Measurements from ENCODE around the gene MSRB3. TPM values are rescaled to one million over a fixed set of nuclear protein-coding genes. Genes with fewer than 3 reads are reported as not detected.

MSRB3 gene
- total RNA-seq, 3 donors from 2014 or later: 35.0 to 59.8 (median 51.8) TPM

GRCh38 chr12:65266408-65266807, 12.1 kb upstream of the MSRB3 start:
- no peak for TF ChIP-seq POLR2AphosphoS5 (IDR thresholded peaks at IDR 0.05)
- TF ChIP-seq POLR2A (IDR thresholded peaks at IDR 0.05): no peak
- TF ChIP-seq CTCF (IDR thresholded peaks at IDR 0.05): no peak
- H3K9me3 ChIP-seq: peaks cover 0 to 4% of the 10 kb centered on the region in 2 donors
- intact Hi-C loops (cut with DNase I; ENCODE audit: low total_unique reads): no loop called here
- H3K36me3 ChIP-seq: no peaks in the 10 kb centered on the region
- no peak overlapping the region for H3K4me3 ChIP-seq
- H3K4me1 ChIP-seq: no peaks in the 10 kb centered on the region
- no peak overlapping the region for H3K27ac ChIP-seq
- no peak for DNase-seq (ENCODE audit: low spot score in 2 of 2)
- H3K27me3 ChIP-seq: no peaks in the 10 kb centered on the region

GRCh38 chr12:65269603-65270002, 8.9 kb upstream of the MSRB3 start:
- intact Hi-C loops (cut with DNase I; ENCODE audit: low total_unique reads): no loop called here
- no peaks in the 10 kb centered on the region for H3K4me1 ChIP-seq

GRCh38 chr12:65274602-65275272, 3.7 kb upstream of the MSRB3 start:
- intact Hi-C loops (cut with DNase I; ENCODE audit: low total_unique reads): no loop called here

More at GRCh38 chr12:65269603-65270002, 8.9 kb upstream of the MSRB3 start:
- no peak for DNase-seq (ENCODE audit: low spot score in 2 of 2)
- TF ChIP-seq POLR2AphosphoS5 (IDR thresholded peaks at IDR 0.05) (no peak), POLR2A (IDR thresholded peaks at IDR 0.05) (no peak), CTCF (IDR thresholded peaks at IDR 0.05) (no peak)
- no peaks in the 10 kb centered on the region for H3K9me3 ChIP-seq
- no peak overlapping the region for H3K27ac ChIP-seq
- H3K36me3 ChIP-seq: no peaks in the 10 kb centered on the region
- no peaks in the 10 kb centered on the region for H3K27me3 ChIP-seq
- no peak overlapping the region for H3K4me3 ChIP-seq

GRCh38 chr12:65275627-65276026, 2.9 kb upstream of the MSRB3 start:
- no peak overlapping the region for H3K4me3 ChIP-seq
- DNase-seq (ENCODE audit: low spot score in 2 of 2): no peak
- no peaks in the 10 kb centered on the region for H3K27me3 ChIP-seq
- no peaks in the 10 kb centered on the region for H3K9me3 ChIP-seq
- no peak overlapping the region for H3K27ac ChIP-seq
- no peak for TF ChIP-seq POLR2A (IDR thresholded peaks at IDR 0.05)
- TF ChIP-seq CTCF (IDR thresholded peaks at IDR 0.05): no peak
- TF ChIP-seq POLR2AphosphoS5 (IDR thresholded peaks at IDR 0.05): no peak
- H3K4me1 ChIP-seq: no peaks in the 10 kb centered on the region
- no peaks in the 10 kb centered on the region for H3K36me3 ChIP-seq
- intact Hi-C loops (cut with DNase I; ENCODE audit: low total_unique reads): no loop called here

More at GRCh38 chr12:65274602-65275272, 3.7 kb upstream of the MSRB3 start:
- Histone ChIP-seq H3K4me1 (no peaks in the 10 kb centered on the region), H3K27ac (no peak overlapping the region), H3K36me3 (no peaks in the 10 kb centered on the region), H3K4me3 (no peak overlapping the region), H3K9me3 (no peaks in the 10 kb centered on the region), H3K27me3 (no peaks in the 10 kb centered on the region)
- TF ChIP-seq POLR2A (IDR thresholded peaks at IDR 0.05): no peak
- TF ChIP-seq CTCF (IDR thresholded peaks at IDR 0.05): no peak
- TF ChIP-seq POLR2AphosphoS5 (IDR thresholded peaks at IDR 0.05): no peak
- no peak for DNase-seq (ENCODE audit: low spot score in 2 of 2)

GRCh38 chr12:65276916-65277530, 1.5 kb upstream of the MSRB3 start:
- Histone ChIP-seq H3K4me3 (no peak overlapping the region), H3K4me1 (no peaks in the 10 kb centered on the region), H3K27ac (no peak overlapping the region), H3K36me3 (no peaks in the 10 kb centered on the region), H3K27me3 (no peaks in the 10 kb centered on the region), H3K9me3 (no peaks in the 10 kb centered on the region)
- no peak for DNase-seq (ENCODE audit: low spot score in 2 of 2)
- intact Hi-C loops (cut with DNase I; ENCODE audit: low total_unique reads): no loop called here
- no peak for TF ChIP-seq POLR2A (IDR thresholded peaks at IDR 0.05)
- TF ChIP-seq CTCF (IDR thresholded peaks at IDR 0.05): no peak
- no peak for TF ChIP-seq POLR2AphosphoS5 (IDR thresholded peaks at IDR 0.05)

Data from breast epithelium (tissue), 4 donors.